ENCODE measurements around the gene CYP26C1. TPM values are rescaled to one million over a fixed set of nuclear protein-coding genes. Genes with fewer than 3 reads are reported as not detected.

CYP26C1 gene
- total and polyA plus RNA-seq, 8 donors = 0.04 to 0.17 (median 0.09) TPM; not detected in 1

GRCh38 chr10:93075369-93076221 lies 15.0 kb downstream of the CYP26C1 start:
- ATAC-seq (no peak), FAIRE-seq (no peak), DNase-seq (no peak)
- WGBS, 2 donors = 14 to 17% methylated on average over 25 of the region's 25 CpGs
- intact Hi-C loops (cut with DNase I) = no loop called here
- Histone ChIP-seq H3K36me3 (no peaks in the 10 kb centered on the region), H3K27ac (no peak overlapping the region), H3K4me1 (peaks cover 10 to 15% (median 14%) of the 10 kb centered on the region in 3 donors), H3K27me3 (peaks cover 0 to 32% (median 13%) of the 10 kb centered on the region in 4 donors), H3K4me3 (no peak overlapping the region), H3K9me3 (no peaks in the 10 kb centered on the region)
- TF ChIP-seq, protein P1, sequence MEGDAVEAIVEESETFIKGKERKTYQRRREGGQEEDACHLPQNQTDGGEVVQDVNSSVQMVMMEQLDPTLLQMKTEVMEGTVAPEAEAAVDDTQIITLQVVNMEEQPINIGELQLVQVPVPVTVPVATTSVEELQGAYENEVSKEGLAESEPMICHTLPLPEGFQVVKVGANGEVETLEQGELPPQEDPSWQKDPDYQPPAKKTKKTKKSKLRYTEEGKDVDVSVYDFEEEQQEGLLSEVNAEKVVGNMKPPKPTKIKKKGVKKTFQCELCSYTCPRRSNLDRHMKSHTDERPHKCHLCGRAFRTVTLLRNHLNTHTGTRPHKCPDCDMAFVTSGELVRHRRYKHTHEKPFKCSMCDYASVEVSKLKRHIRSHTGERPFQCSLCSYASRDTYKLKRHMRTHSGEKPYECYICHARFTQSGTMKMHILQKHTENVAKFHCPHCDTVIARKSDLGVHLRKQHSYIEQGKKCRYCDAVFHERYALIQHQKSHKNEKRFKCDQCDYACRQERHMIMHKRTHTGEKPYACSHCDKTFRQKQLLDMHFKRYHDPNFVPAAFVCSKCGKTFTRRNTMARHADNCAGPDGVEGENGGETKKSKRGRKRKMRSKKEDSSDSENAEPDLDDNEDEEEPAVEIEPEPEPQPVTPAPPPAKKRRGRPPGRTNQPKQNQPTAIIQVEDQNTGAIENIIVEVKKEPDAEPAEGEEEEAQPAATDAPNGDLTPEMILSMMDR (IDR thresholded peaks at IDR 0.05) = no peak

DNA sequence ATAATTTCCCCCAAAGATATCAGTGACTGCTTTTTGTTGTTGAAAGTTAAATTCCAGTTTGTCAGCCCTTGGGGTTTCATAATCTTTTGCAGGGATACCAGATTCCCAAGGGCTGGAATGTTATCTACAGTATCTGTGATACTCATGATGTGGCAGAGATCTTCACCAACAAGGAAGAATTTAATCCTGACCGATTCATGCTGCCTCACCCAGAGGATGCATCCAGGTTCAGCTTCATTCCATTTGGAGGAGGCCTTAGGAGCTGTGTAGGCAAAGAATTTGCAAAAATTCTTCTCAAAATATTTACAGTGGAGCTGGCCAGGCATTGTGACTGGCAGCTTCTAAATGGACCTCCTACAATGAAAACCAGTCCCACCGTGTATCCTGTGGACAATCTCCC lies 16.3 kb downstream of the CYP26C1 start:
- Histone ChIP-seq H3K27ac (no peak overlapping the region), H3K36me3 (no peaks in the 10 kb centered on the region), H3K9me3 (no peaks in the 10 kb centered on the region), H3K27me3 (peaks cover 0 to 39% (median 13%) of the 10 kb centered on the region in 4 donors), H3K4me1 (peaks cover 10 to 15% (median 14%) of the 10 kb centered on the region in 3 donors), H3K4me3 (no peak overlapping the region)
- no peak for ATAC-seq
- intact Hi-C loops (cut with DNase I) = no loop called here
- WGBS, 2 donors = 35 to 54% methylated on average over 2 of the region's 2 CpGs
- no peak for FAIRE-seq
- no peak for DNase-seq
- TF ChIP-seq, protein P1 (IDR thresholded peaks at IDR 0.05) = no peak

- no peak for ATAC-seq
- FAIRE-seq = no peak
- Histone ChIP-seq H3K4me1 (peaks cover 9 to 14% (median 12%) of the 10 kb centered on the region in 3 donors), H3K4me3 (no peak overlapping the region), H3K27ac (no peak overlapping the region), H3K27me3 (peaks cover 0 to 38% (median 13%) of the 10 kb centered on the region in 4 donors), H3K36me3 (no peaks in the 10 kb centered on the region), H3K9me3 (no peaks in the 10 kb centered on the region)
- TF ChIP-seq, protein P1 (IDR thresholded peaks at IDR 0.05) = no peak
- no peak for DNase-seq
- 61 to 67% methylated on average over 5 of the region's 5 CpGs for WGBS, 2 donors
- intact Hi-C loops (cut with DNase I) = no loop called here
These were observed 17.3 kb downstream of the CYP26C1 start for GRCh38 chr10:93077860-93078337.

DNA sequence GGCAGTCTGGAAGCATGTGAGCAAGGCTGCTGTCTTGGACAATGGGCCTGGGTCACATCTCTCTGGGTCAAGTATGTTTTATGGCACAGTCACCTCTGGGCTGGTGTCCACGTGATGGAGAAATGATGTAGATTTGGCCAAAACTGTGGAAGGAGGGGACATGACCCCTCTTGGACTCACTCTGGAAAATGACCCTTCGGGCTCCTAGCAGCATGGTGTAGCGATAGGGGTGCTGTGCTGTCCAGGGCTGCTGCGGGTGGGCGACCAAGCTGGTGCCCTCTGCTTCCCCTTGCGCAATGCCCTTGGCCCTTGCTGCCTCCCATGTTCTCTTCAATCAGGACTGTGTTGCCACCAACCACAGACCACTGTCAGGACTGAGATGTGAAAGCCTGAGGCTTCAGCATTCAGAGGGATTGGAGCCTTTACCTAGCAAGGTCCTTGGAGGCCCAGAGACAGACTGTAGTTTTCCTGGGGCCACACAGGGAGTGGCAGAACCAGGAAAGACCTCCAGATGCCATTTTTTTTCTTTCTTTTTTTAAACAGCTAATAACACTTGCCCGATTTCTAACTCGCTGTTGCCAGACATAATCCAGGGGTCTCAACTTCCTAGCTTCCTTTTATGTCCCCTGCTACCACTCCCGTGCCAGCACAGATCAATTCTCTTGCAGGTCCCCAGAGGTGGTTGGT lies 19.2 kb downstream of the CYP26C1 start:
- Histone ChIP-seq H3K4me1 (peaks cover 0 to 3% (median 0%) of the 10 kb centered on the region in 3 donors), H3K27ac (no peak overlapping the region), H3K27me3 (peaks cover 0 to 20% (median 5%) of the 10 kb centered on the region in 4 donors), H3K36me3 (no peaks in the 10 kb centered on the region), H3K9me3 (no peaks in the 10 kb centered on the region), H3K4me3 (no peak overlapping the region)
- FAIRE-seq (no peak), ATAC-seq (no peak), DNase-seq (no peak)
- TF ChIP-seq, protein P1 (IDR thresholded peaks at IDR 0.05) = no peak
- WGBS, 2 donors = 50 to 57% methylated on average over 9 of the region's 9 CpGs
- intact Hi-C loops (cut with DNase I) = loop anchor here in 1 of 3 donors (10.0 kb wide), 2 partner anchors 215 to 275 kb away; no protein-coding TSS in a partner anchor
